ENCODE results near the gene UBN2. TPM values are rescaled to one million over a fixed set of nuclear protein-coding genes. Genes with fewer than 3 reads are reported as not detected.
A peak's percentile ranks its signal among the peaks of the same experiment; 100 is the strongest.

The UBN2 gene
- total and polyA plus RNA-seq, 2 of the 13 experiments (the other 11 are each of a cell fraction or from before 2014, with no cell fraction given), result 5.6 to 5.7 TPM

DNA sequence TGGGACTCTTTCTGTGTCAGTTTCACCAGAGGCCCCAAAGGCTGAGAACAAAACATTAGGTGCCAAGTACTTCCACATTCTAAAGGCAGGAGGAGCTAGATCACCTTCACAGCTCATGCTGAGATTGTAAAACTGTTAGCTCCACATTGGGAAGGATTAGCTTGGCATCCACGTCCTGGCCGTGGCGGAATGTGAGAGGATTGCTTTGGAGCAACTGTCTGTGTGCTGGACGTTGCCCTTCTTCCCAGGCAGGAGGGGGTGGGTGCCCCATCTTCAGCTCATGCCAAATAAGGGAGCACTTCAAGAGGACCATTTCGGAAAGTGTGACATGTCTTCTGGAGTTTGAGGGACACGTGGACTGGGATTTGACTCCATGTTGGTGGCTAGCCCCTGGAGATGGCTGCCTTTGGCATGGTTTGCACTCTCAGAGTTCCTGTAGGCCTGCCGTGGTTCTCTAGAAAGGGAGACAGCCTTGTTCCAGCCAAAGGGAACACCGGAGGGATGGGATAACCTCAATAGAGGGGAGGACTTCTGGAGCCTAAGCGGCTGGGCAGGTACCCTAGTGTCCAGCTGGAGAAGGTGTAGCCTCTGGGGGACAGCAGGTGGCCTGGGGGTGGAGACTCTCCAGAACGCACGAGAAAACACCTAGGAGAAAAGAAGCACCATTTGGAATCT is 90.2 kb downstream of the UBN2 start (continued):
- TF ChIP-seq, protein P1, sequence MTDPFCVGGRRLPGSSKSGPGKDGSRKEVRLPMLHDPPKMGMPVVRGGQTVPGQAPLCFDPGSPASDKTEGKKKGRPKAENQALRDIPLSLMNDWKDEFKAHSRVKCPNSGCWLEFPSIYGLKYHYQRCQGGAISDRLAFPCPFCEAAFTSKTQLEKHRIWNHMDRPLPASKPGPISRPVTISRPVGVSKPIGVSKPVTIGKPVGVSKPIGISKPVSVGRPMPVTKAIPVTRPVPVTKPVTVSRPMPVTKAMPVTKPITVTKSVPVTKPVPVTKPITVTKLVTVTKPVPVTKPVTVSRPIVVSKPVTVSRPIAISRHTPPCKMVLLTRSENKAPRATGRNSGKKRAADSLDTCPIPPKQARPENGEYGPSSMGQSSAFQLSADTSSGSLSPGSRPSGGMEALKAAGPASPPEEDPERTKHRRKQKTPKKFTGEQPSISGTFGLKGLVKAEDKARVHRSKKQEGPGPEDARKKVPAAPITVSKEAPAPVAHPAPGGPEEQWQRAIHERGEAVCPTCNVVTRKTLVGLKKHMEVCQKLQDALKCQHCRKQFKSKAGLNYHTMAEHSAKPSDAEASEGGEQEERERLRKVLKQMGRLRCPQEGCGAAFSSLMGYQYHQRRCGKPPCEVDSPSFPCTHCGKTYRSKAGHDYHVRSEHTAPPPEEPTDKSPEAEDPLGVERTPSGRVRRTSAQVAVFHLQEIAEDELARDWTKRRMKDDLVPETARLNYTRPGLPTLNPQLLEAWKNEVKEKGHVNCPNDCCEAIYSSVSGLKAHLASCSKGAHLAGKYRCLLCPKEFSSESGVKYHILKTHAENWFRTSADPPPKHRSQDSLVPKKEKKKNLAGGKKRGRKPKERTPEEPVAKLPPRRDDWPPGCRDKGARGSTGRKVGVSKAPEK (CRISPR knock-in tag; IDR thresholded peaks at IDR 0.05; ENCODE audit: borderline replicate concordance), result no peak
- TF ChIP-seq KDM5B (CRISPR knock-in tag; IDR thresholded peaks at IDR 0.05; ENCODE audit: borderline replicate concordance), result no peak
- TF ChIP-seq SRF (IDR thresholded peaks at IDR 0.05; ENCODE audit: low read depth, low read length), result peak; percentile 33; the same call in 1 of the 2 replicates
- TF ChIP-seq, protein P2, sequence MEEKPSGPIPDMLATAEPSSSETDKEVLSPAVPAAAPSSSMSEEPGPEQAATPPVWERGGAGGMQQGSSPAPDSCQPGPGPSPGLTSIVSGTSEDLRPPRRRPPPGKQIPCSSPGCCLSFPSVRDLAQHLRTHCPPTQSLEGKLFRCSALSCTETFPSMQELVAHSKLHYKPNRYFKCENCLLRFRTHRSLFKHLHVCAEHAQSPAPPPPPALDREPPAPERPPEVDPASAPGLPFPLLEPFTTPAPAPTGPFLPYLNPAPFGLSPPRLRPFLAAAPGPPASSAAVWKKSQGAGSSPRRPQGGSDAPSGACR (CRISPR knock-in tag; IDR thresholded peaks at IDR 0.05), result no peak
- TF ChIP-seq FOSL2 (CRISPR knock-in tag; IDR thresholded peaks at IDR 0.05), result no peak
- TF ChIP-seq ZNF780A (CRISPR knock-in tag; IDR thresholded peaks at IDR 0.05), result no peak
- TF ChIP-seq RBAK (CRISPR knock-in tag; IDR thresholded peaks at IDR 0.05), result no peak
- no peak for TF ChIP-seq ZNF317 (CRISPR knock-in tag; IDR thresholded peaks at IDR 0.05)
- TF ChIP-seq POLR2G (IDR thresholded peaks at IDR 0.05; ENCODE audit: low read depth, low read length), result no peak
- TF ChIP-seq ZNF263 (CRISPR knock-in tag; IDR thresholded peaks at IDR 0.05), result peak; percentile 86
- no peak for TF ChIP-seq JUN (CRISPR knock-in tag; IDR thresholded peaks at IDR 0.05)
- no peak for TF ChIP-seq PCBP1 (IDR thresholded peaks at IDR 0.05; ENCODE audit: borderline replicate concordance, low read depth, low read length)
- peak; percentile 47; the same call in 1 of the 2 replicates for TF ChIP-seq RAD21 (CRISPR knock-in tag; IDR thresholded peaks at IDR 0.05)
- TF ChIP-seq RAD51 (IDR thresholded peaks at IDR 0.05; ENCODE audit: borderline replicate concordance), result no peak
- no peak for TF ChIP-seq ZNF235 (CRISPR knock-in tag; IDR thresholded peaks at IDR 0.05; ENCODE audit: borderline replicate concordance)
- no peak for TF ChIP-seq BRCA1 (CRISPR knock-in tag; IDR thresholded peaks at IDR 0.05)
- TF ChIP-seq ZNF441 (CRISPR knock-in tag; IDR thresholded peaks at IDR 0.05; ENCODE audit: borderline replicate concordance), result no peak
- TF ChIP-seq HIVEP1 (CRISPR knock-in tag; IDR thresholded peaks at IDR 0.05), result no peak
- TF ChIP-seq SAFB2 (CRISPR knock-in tag; IDR thresholded peaks at IDR 0.05; ENCODE audit: borderline replicate concordance, low read depth), result 0 out of 2 replicates have a peak, but pooled peaks have one; percentile 30
- no peak for TF ChIP-seq ZNF891 (CRISPR knock-in tag; IDR thresholded peaks at IDR 0.05)
- peak; percentile 22; the same call in 1 of the 2 replicates for TF ChIP-seq ZBTB38 (CRISPR knock-in tag; IDR thresholded peaks at IDR 0.05)
- TF ChIP-seq HNRNPL (IDR thresholded peaks at IDR 0.05; ENCODE audit: low read depth, low read length), result no peak
- no peak for TF ChIP-seq PAWR (CRISPR knock-in tag; IDR thresholded peaks at IDR 0.05; ENCODE audit: borderline replicate concordance)
- TF ChIP-seq ADNP (CRISPR knock-in tag; IDR thresholded peaks at IDR 0.05), result no peak
- no peak for TF ChIP-seq NR2C2 (CRISPR knock-in tag; IDR thresholded peaks at IDR 0.05; ENCODE audit: borderline replicate concordance)
- no peak for TF ChIP-seq NRL (CRISPR knock-in tag; IDR thresholded peaks at IDR 0.05; ENCODE audit: borderline replicate concordance)
- TF ChIP-seq, protein P3, sequence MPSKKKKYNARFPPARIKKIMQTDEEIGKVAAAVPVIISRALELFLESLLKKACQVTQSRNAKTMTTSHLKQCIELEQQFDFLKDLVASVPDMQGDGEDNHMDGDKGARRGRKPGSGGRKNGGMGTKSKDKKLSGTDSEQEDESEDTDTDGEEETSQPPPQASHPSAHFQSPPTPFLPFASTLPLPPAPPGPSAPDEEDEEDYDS (CRISPR knock-in tag; IDR thresholded peaks at IDR 0.05), result 0 out of 2 replicates have a peak, but pooled peaks have one; percentile 9
- peak; percentile 44 for TF ChIP-seq TEAD3 (CRISPR knock-in tag; optimal IDR thresholded peaks at IDR 0.05; ENCODE audit: borderline replicate concordance)
- peak; percentile 50 for TF ChIP-seq STAG1 (CRISPR knock-in tag; IDR thresholded peaks at IDR 0.05)
